CD14-positive monocyte (primary cell): ENCODE measurements around the gene SREK1IP1. TPM values are rescaled to one million over a fixed set of nuclear protein-coding genes. Genes with fewer than 3 reads are reported as not detected.

Source experiments
- DNase-seq, 3 donors: peaks; one replicate each; pipeline ENCODE4 v3.0.0-alpha.2; 2011 to 2022
- H2AFZ ChIP-seq: 2 replicates; pipeline ENCODE4 v1.6.0; 2012; ENCODE audit warnings: mild to moderate bottlenecking, low read depth, low read length, inconsistent platforms; ENCODE audit not compliant: insufficient read depth, poor library complexity, severe bottlenecking
- H3K27ac ChIP-seq, 2 donors: 1 replicate in 1 of 2; 2 replicates in 1 of 2; pipeline ENCODE4 v1.5.1; 2012 to 2013; ENCODE audit warnings: low read length in 2 of 2, control low read depth in 1 of 2, inconsistent platforms in 1 of 2, low read depth in 1 of 2, mild to moderate bottlenecking in 1 of 2
- H3K27me3 ChIP-seq, 2 donors: one replicate each; pipeline versions ENCODE4 v1.6.0 to v1.6.1; 2011 to 2013; ENCODE audit warnings: low read length in 2 of 2; ENCODE audit not compliant: control insufficient read depth in 2 of 2, insufficient read depth in 2 of 2
- H3K36me3 ChIP-seq, 2 donors: replicated peaks in 1 of 2; 1 replicate in 1 of 2; 2 replicates in 1 of 2; pipeline versions ENCODE4 v1.5.1 to v1.6.1; 2012 to 2013; ENCODE audit warnings: low read length in 2 of 2, control low read depth in 1 of 2, inconsistent platforms in 1 of 2, mild to moderate bottlenecking in 1 of 2; ENCODE audit not compliant: insufficient read depth in 2 of 2, control insufficient read depth in 1 of 2
- H3K4me1 ChIP-seq, 2 donors: 1 replicate in 1 of 2; 2 replicates in 1 of 2; pipeline versions ENCODE4 v1.5.1 to v1.6.1; 2012 to 2013; ENCODE audit warnings: low read length in 2 of 2, control low read depth in 1 of 2, inconsistent platforms in 1 of 2, mild to moderate bottlenecking in 1 of 2, moderate library complexity in 1 of 2; ENCODE audit not compliant: insufficient read depth in 2 of 2, control insufficient read depth in 1 of 2
- H3K4me2 ChIP-seq: replicated peaks from 2 replicates; pipeline ENCODE3; 2012; ENCODE audit warnings: low read length, moderate library complexity, mild to moderate bottlenecking; ENCODE audit not compliant: poor library complexity, severe bottlenecking; ENCODE audit errors: extremely low read depth
- H3K4me3 ChIP-seq, 3 experiments: fragments of 200-600 bp in 1 of 3; sonication (generic) in 1 of 3; replicated peaks in 1 of 3; 1 replicate in 2 of 3; 2 replicates in 1 of 3; pipeline ENCODE4 v1.5.1; 2011 to 2013; ENCODE audit warnings: low read length in 3 of 3, mild to moderate bottlenecking in 3 of 3, control low read depth in 2 of 3, low read depth in 2 of 3, inconsistent platforms in 1 of 3, moderate library complexity in 1 of 3
- H3K79me2 ChIP-seq: 2 replicates; pipeline ENCODE4 v1.6.0; 2012; ENCODE audit warnings: mild to moderate bottlenecking, control low read depth, inconsistent platforms, low read length, moderate library complexity; ENCODE audit not compliant: insufficient read depth
- H3K9ac ChIP-seq: 2 replicates; pipeline ENCODE4 v1.6.0; 2017; ENCODE audit warnings: low read length, mild to moderate bottlenecking; ENCODE audit not compliant: insufficient read depth, poor library complexity, severe bottlenecking
- H3K9me3 ChIP-seq, 2 donors: replicated peaks in 1 of 2; 1 replicate in 1 of 2; 2 replicates in 1 of 2; pipeline versions ENCODE4 v1.5.1 to v1.6.1; 2012 to 2013; ENCODE audit warnings: low read length in 2 of 2, control low read depth in 1 of 2; ENCODE audit not compliant: control insufficient read depth in 1 of 2, insufficient read depth in 1 of 2
- H4K20me1 ChIP-seq: 2 replicates; pipeline ENCODE4 v1.6.0; 2012; ENCODE audit warnings: mild to moderate bottlenecking, low read length, control low read depth, moderate library complexity; ENCODE audit not compliant: insufficient read depth
- H3K27ac Mint-ChIP-seq, 7 donors: one replicate each; pipeline ENCODE4 v1.8.0; 2020; ENCODE audit warnings: mild to moderate bottlenecking in 7 of 7, mixed read lengths in 7 of 7, moderate library complexity in 6 of 7, inconsistent platforms in 2 of 7
- H3K27me3 Mint-ChIP-seq, 3 donors: one replicate each; pipeline ENCODE4 v1.8.0; 2021 to 2022; ENCODE audit warnings: low read depth in 3 of 3, mild to moderate bottlenecking in 3 of 3, mixed read lengths in 3 of 3, moderate library complexity in 3 of 3, inconsistent platforms in 1 of 3
- H3K36me3 Mint-ChIP-seq, 2 donors: one replicate each; pipeline ENCODE4 v1.8.0; 2020; ENCODE audit warnings: mixed read lengths in 2 of 2, inconsistent platforms in 1 of 2, mild to moderate bottlenecking in 1 of 2
- H3K4me1 Mint-ChIP-seq: one replicate; pipeline ENCODE4 v1.8.0; 2020; ENCODE audit warnings: mild to moderate bottlenecking, mixed read lengths
- H3K4me3 Mint-ChIP-seq, 2 donors: one replicate each; pipeline ENCODE4 v1.8.0; 2020; ENCODE audit warnings: mild to moderate bottlenecking in 2 of 2, mixed read lengths in 2 of 2, moderate library complexity in 1 of 2
- H3K9me3 Mint-ChIP-seq, 7 donors: one replicate each; pipeline ENCODE4 v1.8.0; 2020 to 2022; ENCODE audit warnings: mixed read lengths in 7 of 7, mild to moderate bottlenecking in 6 of 7, moderate library complexity in 6 of 7, inconsistent platforms in 2 of 7
- CTCF ChIP-seq: fragments of 200-600 bp; IDR thresholded peaks from one replicate; pipeline ENCODE4 v1.8.0; 2022; ENCODE audit warnings: antibody characterized with exemption, mild to moderate bottlenecking
- WGBS: methylation state at CpG from one replicate; pipeline ENCODE4 v1.1.5; 2013; ENCODE audit warnings: missing lambda C conversion rate; ENCODE audit not compliant: insufficient coverage; 5-methylcytosine and 5-hydroxymethylcytosine counted together
- intact Hi-C, 2 donors: fragments of 100-400 bp; cut with micrococcal nuclease; formaldehyde crosslinking; loops; one replicate each; pipeline versions ENCODE4 v1.15.0 to v1.15.1; 2023
- polyA plus RNA-seq, 3 donors: library from polyadenylated mRNA; depleted of rRNA in 1 of 3; unstranded in 2 of 3; stranded (reverse) in 1 of 3; fragments of 300-500 nt in 2 of 3; fragments of >200 nt in 1 of 3; fragmentation: Illumina TruSeq in 2 of 3; gene quantifications; 1 replicate in 2 of 3; 2 replicates in 1 of 3; pipeline ENCODE4 v1.2.3, GENCODE V29; 2012 to 2021

Gene SREK1IP1
- polyA plus RNA-seq, 3 donors = 6.9 to 18.3 (median 16.9) TPM

- H3K36me3 Mint-ChIP-seq = no peaks in the 10 kb centered on the region
- DNase-seq = no peak
- Histone ChIP-seq H3K27me3 (no peaks in the 10 kb centered on the region), H3K9me3 (no peaks in the 10 kb centered on the region), H3K4me3 (no peak overlapping the region), H3K27ac (no peak overlapping the region), H3K4me1 (no peaks in the 10 kb centered on the region), H3K36me3 (no peaks in the 10 kb centered on the region), H3K9ac (no peak overlapping the region), H2AFZ (no peak overlapping the region), H3K4me2 (no peak overlapping the region), H3K79me2 (no peaks in the 10 kb centered on the region), H4K20me1 (no peaks in the 10 kb centered on the region)
- peak overlapping the region in 1 of 7 donors; percentile 3 for H3K27ac Mint-ChIP-seq
- no peak overlapping the region for H3K4me3 Mint-ChIP-seq
- 80% methylated on average over 1 of the region's 3 CpGs for WGBS
- TF ChIP-seq CTCF = no peak
- H3K27me3 Mint-ChIP-seq = peaks cover 3 to 4% (median 4%) of the 10 kb centered on the region in 3 donors
- intact Hi-C loops = no loop called here
- H3K9me3 Mint-ChIP-seq = peaks cover 1 to 12% (median 4%) of the 10 kb centered on the region in 7 donors
- H3K4me1 Mint-ChIP-seq = no peaks in the 10 kb centered on the region
Measured at GRCh38 chr5:64671678-64672077, 96.8 kb downstream of the SREK1IP1 start.

GRCh38 chr5:64670277-64670676 is 98.2 kb downstream of the SREK1IP1 start:
- no peaks in the 10 kb centered on the region for H3K4me1 Mint-ChIP-seq
- no peak overlapping the region for H3K9ac ChIP-seq
- no peaks in the 10 kb centered on the region for H4K20me1 ChIP-seq
- peaks cover 3 to 4% (median 4%) of the 10 kb centered on the region in 3 donors for H3K27me3 Mint-ChIP-seq
- no peak overlapping the region for H3K4me3 ChIP-seq
- TF ChIP-seq CTCF = no peak
- H3K4me3 Mint-ChIP-seq = no peak overlapping the region
- intact Hi-C loops = no loop called here
- no peaks in the 10 kb centered on the region for H3K4me1 ChIP-seq
- H3K36me3 ChIP-seq = no peaks in the 10 kb centered on the region
- DNase-seq = no peak
- H3K9me3 ChIP-seq = no peaks in the 10 kb centered on the region
- no peaks in the 10 kb centered on the region for H3K79me2 ChIP-seq
- H3K9me3 Mint-ChIP-seq = peaks cover 1 to 15% (median 5%) of the 10 kb centered on the region in 7 donors
- 100% methylated on average over 1 of the region's 1 CpG for WGBS
- no peak overlapping the region for H3K27ac ChIP-seq
- no peak overlapping the region for H3K27ac Mint-ChIP-seq
- H3K4me2 ChIP-seq = no peak overlapping the region
- H3K36me3 Mint-ChIP-seq = no peaks in the 10 kb centered on the region
- H3K27me3 ChIP-seq = no peaks in the 10 kb centered on the region
- no peak overlapping the region for H2AFZ ChIP-seq

Other genes with a start within 250 kb of the SREK1IP1 start
- not detected for gene SHISAL2B, start 78.2 kb downstream of the SREK1IP1 start, polyA plus RNA-seq
- 10 to 100 TPM in 2 of 3 donors, 1 to 10 TPM in 1; 6.6 to 18.9 (median 14.5) TPM for gene CWC27, start 239 bp upstream of the SREK1IP1 start, polyA plus RNA-seq